Measurements from ENCODE around the gene KLF16.

DNA sequence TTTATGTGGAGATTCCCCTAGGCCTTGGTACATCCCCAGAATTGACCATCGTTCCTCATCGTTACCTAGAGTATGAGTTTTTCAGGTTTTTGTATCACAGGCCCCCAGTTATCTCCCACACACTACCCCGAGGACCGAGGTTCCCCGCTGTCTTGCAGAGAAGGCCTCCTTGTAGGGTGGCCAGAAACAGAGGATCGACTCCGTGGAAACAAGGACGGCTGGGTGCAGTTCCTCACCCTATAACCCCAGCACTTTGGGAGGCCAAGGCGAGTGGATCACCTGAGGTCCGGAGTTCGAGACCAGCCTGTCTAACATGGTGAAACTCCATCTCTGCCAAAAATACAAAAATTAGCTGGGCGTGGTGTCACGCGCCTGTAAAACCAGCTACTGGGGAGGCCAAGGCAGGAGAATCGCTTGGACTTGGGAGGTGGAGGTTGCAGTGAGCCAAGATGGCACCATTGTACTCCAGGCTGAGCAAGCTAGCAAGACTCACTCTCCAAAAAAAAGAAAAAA lies 42.5 kb upstream of the KLF16 start:
- TF ChIP-seq, protein P1, sequence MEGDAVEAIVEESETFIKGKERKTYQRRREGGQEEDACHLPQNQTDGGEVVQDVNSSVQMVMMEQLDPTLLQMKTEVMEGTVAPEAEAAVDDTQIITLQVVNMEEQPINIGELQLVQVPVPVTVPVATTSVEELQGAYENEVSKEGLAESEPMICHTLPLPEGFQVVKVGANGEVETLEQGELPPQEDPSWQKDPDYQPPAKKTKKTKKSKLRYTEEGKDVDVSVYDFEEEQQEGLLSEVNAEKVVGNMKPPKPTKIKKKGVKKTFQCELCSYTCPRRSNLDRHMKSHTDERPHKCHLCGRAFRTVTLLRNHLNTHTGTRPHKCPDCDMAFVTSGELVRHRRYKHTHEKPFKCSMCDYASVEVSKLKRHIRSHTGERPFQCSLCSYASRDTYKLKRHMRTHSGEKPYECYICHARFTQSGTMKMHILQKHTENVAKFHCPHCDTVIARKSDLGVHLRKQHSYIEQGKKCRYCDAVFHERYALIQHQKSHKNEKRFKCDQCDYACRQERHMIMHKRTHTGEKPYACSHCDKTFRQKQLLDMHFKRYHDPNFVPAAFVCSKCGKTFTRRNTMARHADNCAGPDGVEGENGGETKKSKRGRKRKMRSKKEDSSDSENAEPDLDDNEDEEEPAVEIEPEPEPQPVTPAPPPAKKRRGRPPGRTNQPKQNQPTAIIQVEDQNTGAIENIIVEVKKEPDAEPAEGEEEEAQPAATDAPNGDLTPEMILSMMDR (IDR thresholded peaks at IDR 0.05; ENCODE audit: insufficient read depth, low read depth, low read length): no peak
- no peak for TF ChIP-seq EZH2 (IDR thresholded peaks at IDR 0.05; ENCODE audit: insufficient read depth, low read length)
